HepG2 (cell line): ENCODE measurements around the gene BCAR3. TPM values are rescaled to one million over a fixed set of nuclear protein-coding genes. Genes with fewer than 3 reads are reported as not detected.

Experiments
- ATF2 ChIP-seq: sonication (generic); formaldehyde crosslinking; IDR thresholded peaks from 2 replicates; pipeline ENCODE4 v1.4.0; 2020; ENCODE audit warnings: missing genetic modification reagents
- ATM ChIP-seq: fragments of 450-650 bp; IDR thresholded peaks from 2 replicates; pipeline ENCODE4 v1.7.1; 2017; ENCODE audit warnings: mild to moderate bottlenecking, borderline replicate concordance
- CTCF ChIP-seq: sonication (generic); formaldehyde crosslinking; IDR thresholded peaks from 2 replicates; pipeline ENCODE4 v1.5.0; 2020; ENCODE audit warnings: mild to moderate bottlenecking, missing genetic modification reagents, moderate library complexity
- GTF2F1 ChIP-seq: fragments of 150-350 bp; IDR thresholded peaks from 2 replicates; pipeline ENCODE4 v1.6.1; 2014; ENCODE audit warnings: low read length
- MAFF ChIP-seq: IDR thresholded peaks from 2 replicates; pipeline ENCODE4 v1.6.1; 2011; ENCODE audit warnings: low read depth, low read length, improper control_type of control experiment
- MXD4 ChIP-seq: IDR thresholded peaks from 2 replicates; pipeline ENCODE4 v1.6.1; 2016; ENCODE audit warnings: mild to moderate bottlenecking, missing biosample characterization, missing genetic modification reagents
- PAWR ChIP-seq: sonication (generic); formaldehyde crosslinking; IDR thresholded peaks from 2 replicates; pipeline ENCODE4 v1.4.0; 2020; ENCODE audit warnings: missing genetic modification reagents, mild to moderate bottlenecking, borderline replicate concordance
- POLR2G ChIP-seq: fragments of 200-400 bp; formaldehyde crosslinking; IDR thresholded peaks from 2 replicates; pipeline ENCODE4 v1.6.1; 2018; ENCODE audit warnings: mild to moderate bottlenecking, low read depth, low read length, moderate library complexity
- PRDM15 ChIP-seq: sonication (generic); formaldehyde crosslinking; IDR thresholded peaks from 2 replicates; pipeline ENCODE4 v1.4.0; 2020; ENCODE audit warnings: missing genetic modification reagents
- TBX3 ChIP-seq: fragments of 450-650 bp; IDR thresholded peaks from 2 replicates; pipeline ENCODE4 v1.6.1; 2017; ENCODE audit warnings: antibody characterized with exemption, mild to moderate bottlenecking, inconsistent platforms, borderline replicate concordance
- UBTF ChIP-seq: sonication (generic); formaldehyde crosslinking; IDR thresholded peaks from 2 replicates; pipeline ENCODE4 v1.4.0; 2020; ENCODE audit warnings: mild to moderate bottlenecking, missing genetic modification reagents
- ZBTB21 ChIP-seq: sonication (generic); formaldehyde crosslinking; IDR thresholded peaks from 2 replicates; pipeline ENCODE4 v1.4.0; 2020; ENCODE audit warnings: missing genetic modification reagents
- ZNF44 ChIP-seq: sonication (generic); formaldehyde crosslinking; IDR thresholded peaks from 2 replicates; pipeline ENCODE4 v1.5.1; 2020; ENCODE audit warnings: mild to moderate bottlenecking, missing genetic modification reagents
- ZNF660 ChIP-seq: sonication (generic); formaldehyde crosslinking; IDR thresholded peaks from 2 replicates; pipeline ENCODE4 v1.5.1; 2020; ENCODE audit warnings: mild to moderate bottlenecking, low read depth, missing genetic modification reagents, borderline replicate concordance
- ZNF687 ChIP-seq: sonication (generic); formaldehyde crosslinking; IDR thresholded peaks from 2 replicates; pipeline ENCODE4 v1.5.1; 2020; ENCODE audit warnings: mild to moderate bottlenecking, missing genetic modification reagents, moderate library complexity
- ZNF790 ChIP-seq: sonication (generic); formaldehyde crosslinking; IDR thresholded peaks from 2 replicates; pipeline ENCODE4 v1.8.0; 2022; ENCODE audit warnings: missing genetic modification reagents, mild to moderate bottlenecking, borderline replicate concordance
- polyA plus RNA-seq, 8 experiments: library from polyadenylated mRNA; depleted of rRNA in 3 of 8; stranded (reverse) in 7 of 8; unstranded in 1 of 8; fragments of >200 nt; fragmentation: Illumina TruSeq in 4 of 8; extraction: Trizol in 4 of 8; gene quantifications; 2 replicates each; pipeline versions ENCODE4 v1.2.1 to v1.2.3, GENCODE V29; 2011 to 2016; ENCODE audit warnings: low read depth in 4 of 8, missing spikeins in 1 of 8, mixed read lengths in 1 of 8; ENCODE audit not compliant: insufficient read depth in 1 of 8
- total RNA-seq, 5 experiments: library from RNA; depleted of rRNA; stranded (reverse); fragments of >200 nt; fragmentation: Illumina TruSeq; extraction: Trizol; gene quantifications; 2 replicates each; pipeline ENCODE4 v1.2.3, GENCODE V29; 2016; ENCODE audit warnings: low read depth in 1 of 5

The BCAR3 gene
- total and polyA plus RNA-seq, 2 of the 13 experiments (the other 11 are each of a cell fraction or from before 2014, with no cell fraction given), result 3.6 to 4.8 TPM

GRCh38 chr1:93615582-93616150, 66.0 kb downstream of the BCAR3 start (continued):
- TF ChIP-seq ZNF687 (CRISPR knock-in tag) (peak; percentile 99), ZNF44 (CRISPR knock-in tag) (no peak), PAWR (CRISPR knock-in tag) (no peak), ZNF790 (CRISPR knock-in tag) (no peak), ZBTB21 (no peak), MAFF (peak; percentile 24; the same call in 1 of the 2 replicates), MXD4 (CRISPR knock-in tag) (0 out of 2 replicates have a peak, but pooled peaks have one; percentile 44), ATM (no peak), TBX3 (no peak), UBTF (CRISPR knock-in tag) (no peak), ZNF660 (CRISPR knock-in tag) (no peak), ATF2 (CRISPR knock-in tag) (no peak), CTCF (no peak; the same call in 1 of the 2 replicates), PRDM15 (no peak), POLR2G (peak; percentile 61; the same call in 1 of the 2 replicates), GTF2F1 (no peak)
